Mesenchymal stem cell (in vitro differentiated cells and primary cell): Measurements from ENCODE around the gene RUBCNL. TPM values are rescaled to one million over a fixed set of nuclear protein-coding genes. Genes with fewer than 3 reads are reported as not detected.
A peak's percentile ranks its signal among the peaks of the same experiment; 100 is the strongest.
"Not testable (repeated sequence)": the region's sequence is repeated elsewhere in the genome, so short reads cannot be mapped to it uniquely, and the experiment has no call there.

ENCODE experiments used
- DNase-seq: peaks from one replicate; pipeline ENCODE4 v3.0.0-alpha.2; 2013
- H2AFZ ChIP-seq: one replicate; pipeline ENCODE4 v1.6.1; 2013; ENCODE audit warnings: low read depth, mild to moderate bottlenecking, control low read depth, inconsistent platforms, low read length, moderate library complexity
- H2AK5ac ChIP-seq: 2 replicates; pipeline ENCODE4 v1.6.1; 2013; ENCODE audit warnings: low read length, moderate library complexity, mild to moderate bottlenecking, inconsistent platforms; ENCODE audit not compliant: severe bottlenecking
- H2BK120ac ChIP-seq: one replicate; pipeline ENCODE4 v1.6.1; 2013; ENCODE audit warnings: low read depth, mild to moderate bottlenecking, inconsistent platforms, low read length, moderate library complexity
- H2BK12ac ChIP-seq, 2 experiments: one replicate each; pipeline ENCODE4 v1.6.1; 2013; ENCODE audit warnings: inconsistent platforms in 2 of 2, low read length in 2 of 2, mild to moderate bottlenecking in 2 of 2, moderate library complexity in 2 of 2, control low read depth in 1 of 2
- H2BK15ac ChIP-seq: one replicate; pipeline ENCODE4 v1.6.1; 2013; ENCODE audit warnings: mild to moderate bottlenecking, low read depth, inconsistent platforms; ENCODE audit not compliant: poor library complexity, severe bottlenecking
- H2BK5ac ChIP-seq: 2 replicates; pipeline ENCODE4 v1.6.1; 2013; ENCODE audit warnings: low read depth, mild to moderate bottlenecking, low read length, control low read depth, inconsistent platforms; ENCODE audit not compliant: poor library complexity, severe bottlenecking
- H3K14ac ChIP-seq, 2 experiments: one replicate each; pipeline ENCODE4 v1.6.1; 2013; ENCODE audit warnings: inconsistent platforms in 2 of 2, low read length in 2 of 2, control low read depth in 1 of 2, mild to moderate bottlenecking in 1 of 2, moderate library complexity in 1 of 2
- H3K18ac ChIP-seq, 2 experiments: one replicate each; pipeline ENCODE4 v1.6.1; 2013; ENCODE audit warnings: inconsistent platforms in 2 of 2, low read length in 2 of 2, control low read depth in 1 of 2, low read depth in 1 of 2, mild to moderate bottlenecking in 1 of 2
- H3K23ac ChIP-seq, 2 experiments: one replicate each; pipeline ENCODE4 v1.6.1; 2013; ENCODE audit warnings: inconsistent platforms in 2 of 2, low read length in 2 of 2, mild to moderate bottlenecking in 2 of 2, moderate library complexity in 2 of 2, control low read depth in 1 of 2
- H3K27ac ChIP-seq: 2 replicates; pipeline ENCODE4 v1.5.1; 2013; ENCODE audit warnings: mild to moderate bottlenecking, moderate library complexity, low read length, control low read depth, inconsistent platforms; ENCODE audit not compliant: poor library complexity, severe bottlenecking
- H3K27me3 ChIP-seq, 2 experiments: 2 replicates each; pipeline versions ENCODE4 v1.6.1 to v1.7.0; 2013; ENCODE audit warnings: low read length in 2 of 2, mild to moderate bottlenecking in 2 of 2, moderate library complexity in 2 of 2, control low read depth in 1 of 2, inconsistent platforms in 1 of 2; ENCODE audit not compliant: control insufficient read depth in 1 of 2, insufficient read depth in 1 of 2
- H3K36me3 ChIP-seq, 2 experiments: 2 replicates each; pipeline versions ENCODE4 v1.6.1 to v1.7.0; 2013; ENCODE audit warnings: low read length in 2 of 2, control low read depth in 1 of 2, inconsistent platforms in 1 of 2, low read depth in 1 of 2, mild to moderate bottlenecking in 1 of 2; ENCODE audit not compliant: insufficient read depth in 2 of 2, control insufficient read depth in 1 of 2
- H3K4ac ChIP-seq, 2 experiments: one replicate each; pipeline ENCODE4 v1.6.1; 2013; ENCODE audit warnings: inconsistent platforms in 2 of 2, low read length in 2 of 2, mild to moderate bottlenecking in 2 of 2, moderate library complexity in 2 of 2, control low read depth in 1 of 2, low read depth in 1 of 2
- H3K4me1 ChIP-seq: 2 replicates; pipeline ENCODE4 v1.6.1; 2013; ENCODE audit warnings: low read depth, low read length, control low read depth; ENCODE audit not compliant: control insufficient read depth, insufficient read depth
- H3K4me2 ChIP-seq: 2 replicates; pipeline ENCODE4 v1.6.1; 2013; ENCODE audit warnings: low read length, mild to moderate bottlenecking, inconsistent platforms; ENCODE audit not compliant: poor library complexity, severe bottlenecking
- H3K4me3 ChIP-seq, 2 experiments: 2 replicates each; pipeline versions ENCODE4 v1.5.1 to v1.7.0; 2013; ENCODE audit warnings: low read length in 2 of 2, mild to moderate bottlenecking in 2 of 2, control low read depth in 1 of 2, low read depth in 1 of 2; ENCODE audit not compliant: insufficient read depth in 1 of 2
- H3K79me1 ChIP-seq: replicated peaks from 2 replicates; pipeline ENCODE4 v1.6.1; 2013; ENCODE audit warnings: mild to moderate bottlenecking, control low read depth, low read length, inconsistent platforms; ENCODE audit not compliant: poor library complexity, severe bottlenecking
- H3K9ac ChIP-seq: 2 replicates; pipeline ENCODE4 v1.7.0; 2013; ENCODE audit warnings: mild to moderate bottlenecking, low read length, moderate library complexity
- H3K9me3 ChIP-seq: 2 replicates; pipeline ENCODE4 v1.7.0; 2013; ENCODE audit warnings: mild to moderate bottlenecking, low read length; ENCODE audit not compliant: control insufficient read depth
- H4K8ac ChIP-seq: one replicate; pipeline ENCODE4 v1.6.1; 2013; ENCODE audit warnings: inconsistent platforms, mild to moderate bottlenecking, low read length, moderate library complexity
- H4K91ac ChIP-seq: one replicate; pipeline ENCODE4 v1.6.1; 2013; ENCODE audit warnings: mild to moderate bottlenecking, low read length, inconsistent platforms
- WGBS: methylation state at CpG from one replicate; pipeline ENCODE4 v1.1.7; 2013; ENCODE audit warnings: mixed read lengths; 5-methylcytosine and 5-hydroxymethylcytosine counted together
- polyA plus RNA-seq, 2 experiments: library from polyadenylated mRNA; stranded (reverse); fragments of 200-250 nt; gene quantifications; one replicate each; pipeline ENCODE4 v1.2.3, GENCODE V29; 2013

Gene RUBCNL, protein sequence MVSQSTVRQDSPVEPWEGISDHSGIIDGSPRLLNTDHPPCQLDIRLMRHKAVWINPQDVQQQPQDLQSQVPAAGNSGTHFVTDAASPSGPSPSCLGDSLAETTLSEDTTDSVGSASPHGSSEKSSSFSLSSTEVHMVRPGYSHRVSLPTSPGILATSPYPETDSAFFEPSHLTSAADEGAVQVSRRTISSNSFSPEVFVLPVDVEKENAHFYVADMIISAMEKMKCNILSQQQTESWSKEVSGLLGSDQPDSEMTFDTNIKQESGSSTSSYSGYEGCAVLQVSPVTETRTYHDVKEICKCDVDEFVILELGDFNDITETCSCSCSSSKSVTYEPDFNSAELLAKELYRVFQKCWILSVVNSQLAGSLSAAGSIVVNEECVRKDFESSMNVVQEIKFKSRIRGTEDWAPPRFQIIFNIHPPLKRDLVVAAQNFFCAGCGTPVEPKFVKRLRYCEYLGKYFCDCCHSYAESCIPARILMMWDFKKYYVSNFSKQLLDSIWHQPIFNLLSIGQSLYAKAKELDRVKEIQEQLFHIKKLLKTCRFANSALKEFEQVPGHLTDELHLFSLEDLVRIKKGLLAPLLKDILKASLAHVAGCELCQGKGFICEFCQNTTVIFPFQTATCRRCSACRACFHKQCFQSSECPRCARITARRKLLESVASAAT
- 0.12 TPM for polyA plus RNA-seq (2013, experiment 1 of 2)
- 0.14 TPM for polyA plus RNA-seq (2013, experiment 2 of 2)

GRCh38 chr13:46387064-46387851 lies at the start of gene RUBCNL:
TSS of gene RUBCNL (minus strand) at chr13:46387252. CDS start at chr13:46372475, 14,777 bp downstream.
- no peak within 1 kb of the TSS for H2AK5ac ChIP-seq

DNA sequence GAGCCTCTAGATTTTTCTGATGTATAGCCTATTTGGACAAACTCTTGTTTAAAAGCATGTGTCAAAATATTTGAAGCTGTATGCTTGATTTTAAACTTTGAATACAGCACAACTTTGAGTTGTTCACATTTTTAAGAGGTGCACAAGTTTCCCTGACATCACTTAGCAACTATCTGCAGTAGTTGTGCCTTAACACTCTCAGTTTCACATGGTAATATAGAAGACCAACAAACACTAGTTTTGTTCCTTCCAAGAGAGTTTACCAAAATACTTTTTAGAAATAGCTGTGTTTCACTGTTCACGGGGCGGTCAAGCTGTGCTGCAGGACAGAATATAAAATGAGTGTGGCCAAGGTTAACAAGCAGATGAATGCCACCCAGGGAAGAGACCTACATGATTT lies 42.5 kb upstream of the RUBCNL start:
- H4K8ac ChIP-seq, H3K23ac ChIP-seq, H3K9ac ChIP-seq, H2AFZ ChIP-seq, H3K79me1 ChIP-seq, H3K9me3 ChIP-seq, H2AK5ac ChIP-seq, H3K14ac ChIP-seq, H2BK120ac ChIP-seq, H3K36me3 ChIP-seq, H2BK12ac ChIP-seq, H4K91ac ChIP-seq, H3K4me2 ChIP-seq, H3K27me3 ChIP-seq, H3K4me1 ChIP-seq, DNase-seq, H3K4ac ChIP-seq, H3K18ac ChIP-seq, H3K27ac ChIP-seq, H3K4me3 ChIP-seq, H2BK5ac ChIP-seq, H2BK15ac ChIP-seq: not testable (repeated sequence)
- WGBS: 100% methylated on average over 2 of the region's 2 CpGs

More at GRCh38 chr13:46387064-46387851, at the start of gene RUBCNL:
- H2BK12ac ChIP-seq: peak within 1 kb of the TSS in 1 of 2 experiments; percentile 18
- H2BK15ac ChIP-seq: peak within 1 kb of the TSS; percentile 60
- H4K91ac ChIP-seq: no peak within 1 kb of the TSS
- peak within 1 kb of the TSS; percentile 56 for H2AFZ ChIP-seq
- H4K8ac ChIP-seq: no peak within 1 kb of the TSS
- H3K18ac ChIP-seq: no peak within 1 kb of the TSS
- no peak within 1 kb of the TSS for H3K27ac ChIP-seq
- H3K4ac ChIP-seq: no peak within 1 kb of the TSS
- no peaks in the 10 kb centered on the region for H3K79me1 ChIP-seq
- 3% methylated on average over 55 of the region's 70 CpGs for WGBS
- no peak within 1 kb of the TSS for H2BK120ac ChIP-seq
- H3K9me3 ChIP-seq: no peaks in the 10 kb centered on the region
- H3K36me3 ChIP-seq: no peaks in the 10 kb centered on the region
- peak within 1 kb of the TSS in 1 of 2 experiments; percentile 88 for H3K14ac ChIP-seq
- peak within 1 kb of the TSS in 1 of 2 experiments; percentile 74 for H3K23ac ChIP-seq
- peak within 1 kb of the TSS; percentile 86 for H3K9ac ChIP-seq
- peaks cover 4 to 41% of the 10 kb centered on the region in 2 experiments for H3K27me3 ChIP-seq
- peaks cover 18% of the 10 kb centered on the region for H3K4me1 ChIP-seq
- no peak within 1 kb of the TSS for H2BK5ac ChIP-seq
- H3K4me2 ChIP-seq: peak within 1 kb of the TSS; percentile 99
- DNase-seq: peak; percentile 41
- peak within 1 kb of the TSS; percentile 54 to 85 for H3K4me3 ChIP-seq

DNA sequence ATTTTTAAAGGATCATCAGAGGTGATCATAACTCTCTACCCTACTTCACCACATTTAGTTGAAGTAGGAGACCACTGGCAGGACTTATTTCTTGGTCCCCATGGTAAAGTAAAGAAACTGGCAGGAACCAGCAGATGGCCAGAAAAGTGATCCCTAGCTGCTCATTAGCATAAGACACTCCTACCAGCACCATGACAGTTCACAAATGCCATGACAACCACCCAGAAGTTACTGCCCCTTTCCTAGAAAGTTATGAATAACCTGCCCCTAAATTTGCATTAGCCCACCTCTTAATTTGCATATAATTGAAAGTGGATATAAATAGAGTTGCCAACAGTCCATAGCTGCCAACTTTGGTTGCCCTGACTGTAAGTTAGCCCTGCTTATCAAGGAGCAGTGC lies 18.4 kb upstream of the RUBCNL start:
- DNase-seq: no peak
- Histone ChIP-seq H3K27ac (no peak overlapping the region), H3K4me1 (no peaks in the 10 kb centered on the region), H3K27me3 (no peaks in the 10 kb centered on the region), H2AFZ (no peak overlapping the region), H3K4me3 (no peak overlapping the region), H3K4ac (no peak overlapping the region), H3K9ac (no peak overlapping the region), H2BK15ac (no peak overlapping the region), H3K36me3 (no peaks in the 10 kb centered on the region), H2BK120ac (no peak overlapping the region), H2BK12ac (no peak overlapping the region), H3K14ac (no peak overlapping the region), H3K79me1 (no peaks in the 10 kb centered on the region), H2AK5ac (no peak overlapping the region), H3K9me3 (no peaks in the 10 kb centered on the region), H3K4me2 (no peak overlapping the region), H4K91ac (no peak overlapping the region), H4K8ac (no peak overlapping the region), H3K18ac (no peak overlapping the region), H2BK5ac (no peak overlapping the region), H3K23ac (no peak overlapping the region)

GRCh38 chr13:46404733-46405100 lies 17.7 kb upstream of the RUBCNL start:
- H2AK5ac ChIP-seq: no peak overlapping the region
- H3K9me3 ChIP-seq: no peaks in the 10 kb centered on the region
- no peak overlapping the region for H3K9ac ChIP-seq
- H2BK120ac ChIP-seq: no peak overlapping the region
- no peak overlapping the region for H2BK15ac ChIP-seq
- H3K79me1 ChIP-seq: no peaks in the 10 kb centered on the region
- WGBS: 100% methylated on average over 1 of the region's 1 CpG
- H3K18ac ChIP-seq: no peak overlapping the region
- no peak for DNase-seq
- H3K4me2 ChIP-seq: no peak overlapping the region
- H3K23ac ChIP-seq: no peak overlapping the region
- no peak overlapping the region for H2AFZ ChIP-seq
- no peaks in the 10 kb centered on the region for H3K36me3 ChIP-seq
- no peak overlapping the region for H2BK12ac ChIP-seq
- no peaks in the 10 kb centered on the region for H3K4me1 ChIP-seq
- H4K8ac ChIP-seq: no peak overlapping the region
- H3K4me3 ChIP-seq: no peak overlapping the region
- H3K14ac ChIP-seq: no peak overlapping the region
- no peak overlapping the region for H4K91ac ChIP-seq
- H3K4ac ChIP-seq: no peak overlapping the region
- no peak overlapping the region for H2BK5ac ChIP-seq
- no peaks in the 10 kb centered on the region for H3K27me3 ChIP-seq
- no peak overlapping the region for H3K27ac ChIP-seq
